A549 (cell line): Measurements from ENCODE around the gene PASK. TPM values are rescaled to one million over a fixed set of nuclear protein-coding genes. Genes with fewer than 3 reads are reported as not detected.

Source experiments
- ATAC-seq, 2 experiments: fragments of 200-7000 bp in 1 of 2; fragments of >200 bp in 1 of 2; cut with Nextera tagmentation in 1 of 2; cut with Tn5 transposase in 1 of 2; 3 replicates each; pipeline versions ENCODE4 v1.8.0 to v1.9.1; 2018 to 2020; ENCODE audit warnings: mild to moderate bottlenecking in 1 of 2, moderate library complexity in 1 of 2
- CTCF ChIA-PET: fragments of 300-600 bp; sonication (Branson Sonifier 250); formaldehyde crosslinking; extraction: SDS; loops from one replicate; lab custom pipeline; 2021; ENCODE audit warnings: antibody characterized with exemption, inconsistent platforms; lab: Yijun Ruan, JAX
- POLR2A ChIA-PET: fragments of 350-600 bp; formaldehyde crosslinking; extraction: SDS; loops from one replicate; lab custom pipeline; 2021; ENCODE audit warnings: antibody characterized with exemption, inconsistent platforms; lab: Yijun Ruan, JAX
- DNase-seq, 2 experiments: peaks; one replicate each; pipeline versions ENCODE4 v3.0.0 to v3.0.0-alpha.2; 2011 to 2016; ENCODE audit warnings: low read depth in 1 of 2, low spot score in 1 of 2
- FAIRE-seq: peaks from 2 replicates; lab custom pipeline; 2011; peaks lifted over from hg19 to GRCh38; lab: Jason Lieb, UNC
- H3K27ac ChIP-seq, 2 experiments: fragments of >200 bp; sonication (Bioruptor Twin); formaldehyde crosslinking; 3 replicates each; pipeline ENCODE4 v1.5.1; 2016 to 2017
- H3K4me1 ChIP-seq: fragments of >200 bp; sonication (Bioruptor Twin); formaldehyde crosslinking; 3 replicates; pipeline ENCODE4 v1.6.1; 2016
- H3K4me2 ChIP-seq: fragments of >200 bp; sonication (Bioruptor Twin); formaldehyde crosslinking; 3 replicates; pipeline ENCODE4 v1.6.1; 2016
- H3K4me3 ChIP-seq: fragments of >200 bp; sonication (Bioruptor Twin); formaldehyde crosslinking; 3 replicates; pipeline ENCODE4 v1.5.1; 2016
- H3K9me3 ChIP-seq: fragments of >200 bp; sonication (Bioruptor Twin); formaldehyde crosslinking; 3 replicates; pipeline ENCODE4 v1.6.1; 2016
- BHLHE40 ChIP-seq: IDR thresholded peaks from 2 replicates; pipeline ENCODE4 v1.6.1; 2012; ENCODE audit warnings: low read depth, low read length, inconsistent platforms
- CBX2 ChIP-seq: fragments of 200-600 bp; sonication (generic); IDR thresholded peaks from 2 replicates; pipeline ENCODE4 v1.6.1; 2016; ENCODE audit warnings: low read depth, mild to moderate bottlenecking, borderline replicate concordance
- CEBPB ChIP-seq, 2 experiments: fragments of >200 bp in 1 of 2; sonication (Bioruptor Twin) in 1 of 2; formaldehyde crosslinking in 1 of 2; IDR thresholded peaks; 2 replicates each; pipeline ENCODE4 v1.6.1; 2012 to 2016
- CHD4 ChIP-seq: fragments of 200-600 bp; sonication (generic); IDR thresholded peaks from 2 replicates; pipeline ENCODE4 v1.6.1; 2016; ENCODE audit warnings: antibody characterized with exemption, mild to moderate bottlenecking, borderline replicate concordance
- EP300 ChIP-seq, 2 experiments: fragments of >200 bp; sonication (Bioruptor Twin); formaldehyde crosslinking; IDR thresholded peaks; 2 replicates in 1 of 2; 3 replicates in 1 of 2; pipeline ENCODE4 v1.6.1; 2016 to 2017
- ESRRA ChIP-seq: fragments of 150-350 bp; IDR thresholded peaks from 2 replicates; pipeline ENCODE4 v1.6.1; 2014; ENCODE audit warnings: mild to moderate bottlenecking, low read length, borderline replicate concordance
- FOSL2 ChIP-seq, 2 experiments: fragments of 450-650 bp in 1 of 2; fragments of >200 bp in 1 of 2; sonication (Bioruptor Twin) in 1 of 2; formaldehyde crosslinking; IDR thresholded peaks; 2 replicates each; pipeline versions ENCODE4 v1.5.0 to v1.6.1; 2016 to 2020; ENCODE audit warnings: mild to moderate bottlenecking in 1 of 2, moderate library complexity in 1 of 2
- HOXA7 ChIP-seq: fragments of 250-450 bp; sonication (Bioruptor Pico); IDR thresholded peaks from 2 replicates; pipeline ENCODE4 v1.5.0; 2020; ENCODE audit warnings: mild to moderate bottlenecking, moderate library complexity
- HOXB13 ChIP-seq: fragments of 250-450 bp; sonication (Bioruptor Pico); IDR thresholded peaks from 2 replicates; pipeline ENCODE4 v1.5.0; 2020; ENCODE audit warnings: low read depth, mild to moderate bottlenecking, moderate library complexity
- JUN ChIP-seq, 2 experiments: fragments of >200 bp; sonication (Bioruptor Twin); formaldehyde crosslinking; IDR thresholded peaks; 2 replicates in 1 of 2; 3 replicates in 1 of 2; pipeline ENCODE4 v1.6.1; 2016 to 2017
- MAZ ChIP-seq: fragments of 150-350 bp; IDR thresholded peaks from 2 replicates; pipeline ENCODE4 v1.6.1; 2014; ENCODE audit warnings: antibody characterized with exemption, low read depth, low read length, borderline replicate concordance
- PHF8 ChIP-seq: fragments of 200-600 bp; sonication (generic); IDR thresholded peaks from 2 replicates; pipeline ENCODE4 v1.6.1; 2016; ENCODE audit warnings: low read depth, mild to moderate bottlenecking, antibody characterized with exemption, moderate library complexity, borderline replicate concordance
- RARB ChIP-seq: fragments of 250-450 bp; sonication (Bioruptor Pico); IDR thresholded peaks from 2 replicates; pipeline ENCODE4 v1.8.0; 2021; ENCODE audit warnings: mild to moderate bottlenecking, moderate library complexity
- RCOR1 ChIP-seq: fragments of 150-350 bp; IDR thresholded peaks from 2 replicates; pipeline ENCODE4 v1.6.1; 2014; ENCODE audit warnings: antibody characterized with exemption, low read length, low read depth
- RNF2 ChIP-seq: fragments of 200-600 bp; sonication (generic); IDR thresholded peaks from 2 replicates; pipeline ENCODE4 v1.6.1; 2016; ENCODE audit warnings: low read depth, mild to moderate bottlenecking, antibody characterized with exemption, moderate library complexity, borderline replicate concordance
- SREBF2 ChIP-seq: fragments of 450-650 bp; IDR thresholded peaks from 2 replicates; pipeline ENCODE4 v1.6.1; 2014; ENCODE audit warnings: mild to moderate bottlenecking, moderate library complexity
- TFCP2L1 ChIP-seq: fragments of 250-450 bp; sonication (Bioruptor Pico); IDR thresholded peaks from 2 replicates; pipeline ENCODE4 v1.5.0; 2021; ENCODE audit warnings: mild to moderate bottlenecking
- ZNF302 ChIP-seq: fragments of 250-450 bp; sonication (Bioruptor Pico); IDR thresholded peaks from 2 replicates; pipeline ENCODE4 v1.9.0; 2021; ENCODE audit warnings: inconsistent platforms, mild to moderate bottlenecking, moderate library complexity
- WGBS: methylation state at CpG from one replicate; pipeline ENCODE4 v1.1.6; 2017; ENCODE audit errors: missing lambda C conversion rate; 5-methylcytosine and 5-hydroxymethylcytosine counted together
- polyA plus RNA-seq, 4 experiments: library from polyadenylated mRNA; depleted of rRNA in 3 of 4; stranded (reverse); fragments of >200 nt; fragmentation: RNase III in 1 of 4; extraction: RNeasy Plus Mini Kit Qiagen cat#74134 plus additional on column Dnase treatment in 1 of 4; gene quantifications; 2 replicates in 3 of 4; 3 replicates in 1 of 4; pipeline ENCODE4 v1.2.3, GENCODE V29; 2011 to 2017
- TF ChIP-seq, protein P1 (sequence below): fragments of >200 bp; sonication (Bioruptor Twin); formaldehyde crosslinking; IDR thresholded peaks from 2 replicates; pipeline ENCODE4 v1.6.1; 2016
- TF ChIP-seq, protein P2 (sequence below): fragments of 150-350 bp; IDR thresholded peaks from 2 replicates; pipeline ENCODE4 v1.6.1; 2014; ENCODE audit warnings: low read depth, mild to moderate bottlenecking, low read length
- TF ChIP-seq, protein P3 (sequence below): fragments of 200-600 bp; sonication (generic); IDR thresholded peaks from 2 replicates; pipeline ENCODE4 v1.6.1; 2016; ENCODE audit warnings: antibody characterized with exemption, mild to moderate bottlenecking, moderate library complexity
- TF ChIP-seq, protein P4 (sequence below): IDR thresholded peaks from 2 replicates; pipeline ENCODE4 v1.6.1; 2012
- TF ChIP-seq, protein P5 (sequence below): fragments of 450-650 bp; IDR thresholded peaks from 2 replicates; pipeline ENCODE4 v1.6.1; 2014; ENCODE audit warnings: antibody characterized with exemption
- TF ChIP-seq, protein P6 (sequence below): fragments of >200 bp; sonication (Bioruptor Twin); formaldehyde crosslinking; IDR thresholded peaks from 3 replicates; pipeline ENCODE4 v1.5.1; 2016

Gene PASK
- polyA plus RNA-seq, 2 of the 4 experiments (the other 2 are of a cell fraction): 7.4 to 12.4 TPM

DNA sequence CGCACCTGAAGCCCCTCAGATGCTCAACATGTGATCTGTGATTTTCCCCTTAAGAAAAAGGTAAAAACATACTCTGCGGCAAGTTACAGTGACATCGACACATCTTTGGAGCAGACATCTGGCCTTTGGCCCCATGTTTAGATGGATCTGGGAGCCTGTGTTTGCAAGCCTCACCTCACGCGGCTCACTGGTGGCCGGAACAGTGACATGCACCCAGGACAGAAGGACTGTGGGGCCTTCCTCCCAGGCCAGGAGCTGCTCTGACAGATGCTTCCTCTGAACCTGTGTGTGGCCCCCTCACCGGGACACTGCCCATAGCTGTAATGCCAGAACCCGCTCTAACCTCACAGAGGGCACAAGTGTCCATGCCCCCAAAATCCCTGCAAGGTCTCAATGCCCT is 13.1 kb downstream of the PASK start:
- WGBS: 94% methylated on average over 8 of the region's 8 CpGs
- no peak for ATAC-seq
- DNase-seq: no peak
- H3K4me2 ChIP-seq: no peak overlapping the region
- FAIRE-seq: no peak
- no peaks in the 10 kb centered on the region for H3K4me1 ChIP-seq
- H3K27ac ChIP-seq: no peak overlapping the region
- H3K4me3 ChIP-seq: no peak overlapping the region
- no peak for TF ChIP-seq CBX2
- TF ChIP-seq, protein P1, sequence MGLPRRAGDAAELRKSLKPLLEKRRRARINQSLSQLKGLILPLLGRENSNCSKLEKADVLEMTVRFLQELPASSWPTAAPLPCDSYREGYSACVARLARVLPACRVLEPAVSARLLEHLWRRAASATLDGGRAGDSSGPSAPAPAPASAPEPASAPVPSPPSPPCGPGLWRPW: no peak
- no peak for TF ChIP-seq BHLHE40
- TF ChIP-seq, protein P2, sequence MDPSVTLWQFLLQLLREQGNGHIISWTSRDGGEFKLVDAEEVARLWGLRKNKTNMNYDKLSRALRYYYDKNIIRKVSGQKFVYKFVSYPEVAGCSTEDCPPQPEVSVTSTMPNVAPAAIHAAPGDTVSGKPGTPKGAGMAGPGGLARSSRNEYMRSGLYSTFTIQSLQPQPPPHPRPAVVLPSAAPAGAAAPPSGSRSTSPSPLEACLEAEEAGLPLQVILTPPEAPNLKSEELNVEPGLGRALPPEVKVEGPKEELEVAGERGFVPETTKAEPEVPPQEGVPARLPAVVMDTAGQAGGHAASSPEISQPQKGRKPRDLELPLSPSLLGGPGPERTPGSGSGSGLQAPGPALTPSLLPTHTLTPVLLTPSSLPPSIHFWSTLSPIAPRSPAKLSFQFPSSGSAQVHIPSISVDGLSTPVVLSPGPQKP: no peak
- TF ChIP-seq, protein P3, sequence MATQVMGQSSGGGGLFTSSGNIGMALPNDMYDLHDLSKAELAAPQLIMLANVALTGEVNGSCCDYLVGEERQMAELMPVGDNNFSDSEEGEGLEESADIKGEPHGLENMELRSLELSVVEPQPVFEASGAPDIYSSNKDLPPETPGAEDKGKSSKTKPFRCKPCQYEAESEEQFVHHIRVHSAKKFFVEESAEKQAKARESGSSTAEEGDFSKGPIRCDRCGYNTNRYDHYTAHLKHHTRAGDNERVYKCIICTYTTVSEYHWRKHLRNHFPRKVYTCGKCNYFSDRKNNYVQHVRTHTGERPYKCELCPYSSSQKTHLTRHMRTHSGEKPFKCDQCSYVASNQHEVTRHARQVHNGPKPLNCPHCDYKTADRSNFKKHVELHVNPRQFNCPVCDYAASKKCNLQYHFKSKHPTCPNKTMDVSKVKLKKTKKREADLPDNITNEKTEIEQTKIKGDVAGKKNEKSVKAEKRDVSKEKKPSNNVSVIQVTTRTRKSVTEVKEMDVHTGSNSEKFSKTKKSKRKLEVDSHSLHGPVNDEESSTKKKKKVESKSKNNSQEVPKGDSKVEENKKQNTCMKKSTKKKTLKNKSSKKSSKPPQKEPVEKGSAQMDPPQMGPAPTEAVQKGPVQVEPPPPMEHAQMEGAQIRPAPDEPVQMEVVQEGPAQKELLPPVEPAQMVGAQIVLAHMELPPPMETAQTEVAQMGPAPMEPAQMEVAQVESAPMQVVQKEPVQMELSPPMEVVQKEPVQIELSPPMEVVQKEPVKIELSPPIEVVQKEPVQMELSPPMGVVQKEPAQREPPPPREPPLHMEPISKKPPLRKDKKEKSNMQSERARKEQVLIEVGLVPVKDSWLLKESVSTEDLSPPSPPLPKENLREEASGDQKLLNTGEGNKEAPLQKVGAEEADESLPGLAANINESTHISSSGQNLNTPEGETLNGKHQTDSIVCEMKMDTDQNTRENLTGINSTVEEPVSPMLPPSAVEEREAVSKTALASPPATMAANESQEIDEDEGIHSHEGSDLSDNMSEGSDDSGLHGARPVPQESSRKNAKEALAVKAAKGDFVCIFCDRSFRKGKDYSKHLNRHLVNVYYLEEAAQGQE: no peak
- no peak for TF ChIP-seq HOXA7 (CRISPR knock-in tag)
- TF ChIP-seq ZNF302 (CRISPR knock-in tag): no peak
- TF ChIP-seq, protein P4, sequence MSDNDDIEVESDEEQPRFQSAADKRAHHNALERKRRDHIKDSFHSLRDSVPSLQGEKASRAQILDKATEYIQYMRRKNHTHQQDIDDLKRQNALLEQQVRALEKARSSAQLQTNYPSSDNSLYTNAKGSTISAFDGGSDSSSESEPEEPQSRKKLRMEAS: no peak
- TF ChIP-seq ESRRA: no peak
- TF ChIP-seq, protein P5, sequence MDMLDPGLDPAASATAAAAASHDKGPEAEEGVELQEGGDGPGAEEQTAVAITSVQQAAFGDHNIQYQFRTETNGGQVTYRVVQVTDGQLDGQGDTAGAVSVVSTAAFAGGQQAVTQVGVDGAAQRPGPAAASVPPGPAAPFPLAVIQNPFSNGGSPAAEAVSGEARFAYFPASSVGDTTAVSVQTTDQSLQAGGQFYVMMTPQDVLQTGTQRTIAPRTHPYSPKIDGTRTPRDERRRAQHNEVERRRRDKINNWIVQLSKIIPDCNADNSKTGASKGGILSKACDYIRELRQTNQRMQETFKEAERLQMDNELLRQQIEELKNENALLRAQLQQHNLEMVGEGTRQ: no peak
- TF ChIP-seq JUN (IDR thresholded peaks at IDR 0.05): no peak
- TF ChIP-seq, all 56 proteins: peak for 0
- no peaks in the 10 kb centered on the region for H3K9me3 ChIP-seq
- ChIA-PET CTCF (interaction anchor here (1.3 to 1.5 kb wide), 3 partner anchors 12 to 222 kb away, joined by 3 to 4 read pairs (median 3); no protein-coding TSS in a partner anchor), POLR2A (interaction anchor here (1.2 kb wide), 1 partner anchor 34 kb away, joined by 4 read pairs; the partner anchor contains the start of gene MTERF4)

DNA sequence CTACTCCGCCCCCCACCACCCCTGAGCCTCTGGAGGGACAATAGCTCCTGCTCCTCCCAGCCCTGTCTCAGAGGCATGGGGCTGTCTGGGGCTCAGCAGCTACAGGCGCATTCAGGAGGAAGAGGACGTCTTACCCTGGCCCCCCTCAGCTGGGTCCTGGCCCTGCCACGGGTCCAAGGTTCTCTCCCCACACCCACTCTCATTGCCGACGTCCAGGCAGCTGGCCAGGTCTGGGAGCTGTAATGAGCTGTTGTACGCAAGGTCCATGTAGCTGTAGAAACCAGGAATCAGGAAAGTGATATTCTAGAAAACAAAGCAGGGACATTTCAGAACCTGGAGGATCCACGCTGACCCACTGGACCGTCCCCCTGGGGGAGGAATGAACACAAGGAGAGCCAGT is 13.5 kb downstream of the PASK start:
- ChIA-PET POLR2A (interaction anchor here (1.2 kb wide), 1 partner anchor 33 kb away, joined by 4 read pairs; the partner anchor contains the start of gene MTERF4), CTCF (interaction anchor here (1.3 to 1.5 kb wide), 4 partner anchors 12 to 221 kb away, joined by 3 to 4 read pairs (median 3); no protein-coding TSS in a partner anchor)
- no peak for TF ChIP-seq EP300 (IDR thresholded peaks at IDR 0.05)
- H3K4me2 ChIP-seq: no peak overlapping the region
- no peaks in the 10 kb centered on the region for H3K4me1 ChIP-seq
- no peak overlapping the region for H3K4me3 ChIP-seq
- WGBS: 74% methylated on average over 9 of the region's 9 CpGs
- ATAC-seq (no peak), FAIRE-seq (no peak), DNase-seq (no peak)
- H3K9me3 ChIP-seq: no peaks in the 10 kb centered on the region
- H3K27ac ChIP-seq: no peak overlapping the region

DNA sequence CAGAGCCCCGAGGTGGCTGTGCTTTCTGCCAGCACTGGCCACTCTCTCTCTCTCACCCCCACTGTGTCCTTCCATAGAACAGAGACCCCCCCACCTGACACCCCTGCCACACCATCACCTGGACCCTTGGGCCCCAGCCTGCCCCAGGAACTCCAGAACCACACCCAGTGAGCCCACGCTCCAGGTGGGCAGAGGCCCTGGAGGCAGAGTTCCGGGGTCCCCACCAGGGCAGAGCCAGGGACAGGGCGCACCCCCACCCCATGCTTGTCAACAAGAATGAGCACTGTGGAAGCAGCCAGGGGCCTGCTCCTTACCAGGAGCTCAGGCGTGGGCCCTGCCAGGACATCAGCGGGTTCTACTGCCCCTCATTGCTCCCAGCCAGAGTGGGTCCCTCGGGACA is 14.6 kb downstream of the PASK start:
- DNase-seq: no peak
- no peak for FAIRE-seq
- Histone ChIP-seq H3K4me2 (no peak overlapping the region), H3K4me1 (no peaks in the 10 kb centered on the region), H3K27ac (no peak overlapping the region), H3K4me3 (no peak overlapping the region), H3K9me3 (no peaks in the 10 kb centered on the region)
- CTCF ChIA-PET: interaction anchor here (1.5 kb wide), 1 partner anchor 22 kb away, joined by 3 read pairs; no protein-coding TSS in a partner anchor
- no peak for ATAC-seq
- POLR2A ChIA-PET: no interaction called here
- 95% methylated on average over 3 of the region's 7 CpGs for WGBS
- no peak for TF ChIP-seq HOXB13 (CRISPR knock-in tag)
- no peak for TF ChIP-seq CHD4
- TF ChIP-seq FOSL2 (IDR thresholded peaks at IDR 0.05): no peak
- TF ChIP-seq FOSL2 (CRISPR knock-in tag; IDR thresholded peaks at IDR 0.05): no peak
- no peak for TF ChIP-seq CEBPB (IDR thresholded peaks at IDR 0.05)
- TF ChIP-seq HOXA7 (CRISPR knock-in tag): no peak
- TF ChIP-seq, protein P4: no peak
- no peak for TF ChIP-seq RARB (CRISPR knock-in tag)
- TF ChIP-seq RCOR1: no peak
- no peak for TF ChIP-seq TFCP2L1 (CRISPR knock-in tag)
- TF ChIP-seq, protein P6, sequence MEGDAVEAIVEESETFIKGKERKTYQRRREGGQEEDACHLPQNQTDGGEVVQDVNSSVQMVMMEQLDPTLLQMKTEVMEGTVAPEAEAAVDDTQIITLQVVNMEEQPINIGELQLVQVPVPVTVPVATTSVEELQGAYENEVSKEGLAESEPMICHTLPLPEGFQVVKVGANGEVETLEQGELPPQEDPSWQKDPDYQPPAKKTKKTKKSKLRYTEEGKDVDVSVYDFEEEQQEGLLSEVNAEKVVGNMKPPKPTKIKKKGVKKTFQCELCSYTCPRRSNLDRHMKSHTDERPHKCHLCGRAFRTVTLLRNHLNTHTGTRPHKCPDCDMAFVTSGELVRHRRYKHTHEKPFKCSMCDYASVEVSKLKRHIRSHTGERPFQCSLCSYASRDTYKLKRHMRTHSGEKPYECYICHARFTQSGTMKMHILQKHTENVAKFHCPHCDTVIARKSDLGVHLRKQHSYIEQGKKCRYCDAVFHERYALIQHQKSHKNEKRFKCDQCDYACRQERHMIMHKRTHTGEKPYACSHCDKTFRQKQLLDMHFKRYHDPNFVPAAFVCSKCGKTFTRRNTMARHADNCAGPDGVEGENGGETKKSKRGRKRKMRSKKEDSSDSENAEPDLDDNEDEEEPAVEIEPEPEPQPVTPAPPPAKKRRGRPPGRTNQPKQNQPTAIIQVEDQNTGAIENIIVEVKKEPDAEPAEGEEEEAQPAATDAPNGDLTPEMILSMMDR: no peak
- TF ChIP-seq RNF2: no peak
- no peak for TF ChIP-seq BHLHE40
- TF ChIP-seq MAZ: no peak
- no peak for TF ChIP-seq PHF8
- TF ChIP-seq SREBF2: no peak
